GM12873 (cell line): Measurements from ENCODE around the gene ANP32E.
A peak's percentile ranks its signal among the peaks of the same experiment; 100 is the strongest.

Source experiments
- CTCF ChIP-seq: IDR thresholded peaks from 2 replicates; pipeline ENCODE4 v1.5.1; 2012; ENCODE audit warnings: low read depth, mild to moderate bottlenecking, moderate library complexity, low read length, control low read depth; ENCODE audit not compliant: insufficient read depth; ENCODE audit errors: missing control alignments

Gene ANP32E

GRCh38 chr1:150235852-150236613 lies at the start of gene ANP32E:
Gene ANP32E (minus strand): TSS chr1:150236112. CDS start chr1:150235786, 326 bp downstream.
- TF ChIP-seq CTCF = no peak

DNA sequence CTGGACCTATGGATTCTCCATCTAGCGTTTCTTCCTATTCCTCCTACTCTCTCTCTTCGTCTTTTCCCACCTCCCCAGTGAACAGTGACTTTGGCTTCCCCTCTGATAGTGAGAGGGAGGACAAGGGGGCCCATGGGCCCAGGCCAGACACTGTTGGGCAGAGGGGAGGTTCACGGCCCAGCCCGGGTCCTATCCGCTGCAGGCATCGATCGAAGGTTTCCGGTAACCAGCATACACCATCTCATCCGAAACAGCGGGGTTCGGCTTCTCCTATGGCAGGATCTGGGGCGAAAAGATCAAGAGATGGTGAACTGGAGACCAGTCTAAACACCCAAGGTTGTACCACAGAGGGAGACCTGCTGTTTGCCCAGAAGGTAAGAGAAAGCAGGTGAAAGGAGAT lies 47.3 kb upstream of the ANP32E start:
- TF ChIP-seq CTCF = no peak

DNA sequence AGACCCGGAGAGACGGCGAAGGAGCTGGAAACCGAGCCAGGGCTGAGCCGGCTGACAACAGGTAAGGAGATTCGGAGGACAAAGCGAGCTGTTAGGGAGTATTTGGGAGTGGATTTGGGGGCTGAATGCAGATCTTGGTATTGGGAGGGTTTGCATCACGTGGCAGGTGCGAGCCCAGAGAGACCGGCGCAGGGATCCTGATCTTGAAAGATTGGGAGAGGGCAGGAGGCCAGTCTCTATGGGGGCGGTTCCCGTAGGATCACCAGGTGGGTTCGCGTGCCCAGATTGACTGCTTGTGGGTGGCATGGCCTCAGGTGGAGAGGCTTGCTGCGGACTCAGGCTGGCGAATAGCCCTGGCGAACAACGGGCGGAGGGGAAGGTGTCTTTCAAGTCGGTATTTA lies 46.6 kb upstream of the ANP32E start:
- TF ChIP-seq CTCF = no peak

- TF ChIP-seq CTCF = no peak
These were observed 46.0 kb upstream of the ANP32E start, which contains the start of gene CIART for GRCh38 chr1:150281758-150282557. Gene CIART (plus strand): TSS chr1:150282554. CDS start chr1:150283268, 714 bp downstream.

DNA sequence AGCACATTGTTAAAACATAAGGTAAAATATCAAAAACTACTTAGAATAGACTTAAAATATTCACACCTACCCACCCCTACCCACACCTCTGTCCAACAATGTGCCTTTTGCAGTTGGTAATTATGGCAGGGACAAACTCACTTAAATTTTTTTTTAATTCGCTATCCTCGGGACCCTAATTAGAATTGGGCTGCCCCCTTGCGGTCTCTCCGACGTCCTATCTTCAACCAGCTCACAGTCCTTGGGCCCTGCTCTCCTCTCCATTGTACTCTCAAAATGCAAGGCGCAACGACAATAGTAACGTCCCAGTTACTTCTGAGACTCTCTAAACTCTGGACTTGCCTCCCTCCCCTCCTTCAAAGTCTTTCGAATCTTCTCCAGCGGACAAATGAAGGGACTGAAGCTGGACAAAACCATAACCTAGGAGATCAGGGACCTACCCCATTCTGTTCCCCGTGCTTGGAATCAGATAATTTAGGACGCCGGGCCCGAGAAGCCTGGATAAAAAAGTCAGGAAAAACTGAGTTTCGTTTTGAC lies 45.4 kb upstream of the ANP32E start:
- peak; percentile 63 for TF ChIP-seq CTCF

GRCh38 chr1:150280138-150280707 lies 44.3 kb upstream of the ANP32E start:
- TF ChIP-seq CTCF = no peak

GRCh38 chr1:150273311-150273710 lies 37.4 kb upstream of the ANP32E start:
- TF ChIP-seq CTCF = no peak
